Measurements from ENCODE around the gene INPP5B. TPM values are rescaled to one million over a fixed set of nuclear protein-coding genes. Genes with fewer than 3 reads are reported as not detected.

Gene INPP5B
- total RNA-seq, 1 donor from 2014 or later: 9.4 TPM

- Histone ChIP-seq H3K27me3 (ENCODE audit: control insufficient read depth in 3 of 3, insufficient read depth in 3 of 3, low read length in 3 of 3) (no peaks in the 10 kb centered on the region), H3K36me3 (ENCODE audit: control insufficient read depth in 3 of 3, insufficient read depth in 3 of 3, low read length in 3 of 3) (peaks cover 0 to 6% (median 0%) of the 10 kb centered on the region in 3 donors), H3K9ac (ENCODE audit: low read depth in 1 of 3, low read length in 3 of 3) (no peak overlapping the region), H3K4me3 (ENCODE audit: low read length in 3 of 3) (no peak overlapping the region), H3K4me1 (ENCODE audit: control insufficient read depth in 3 of 3, insufficient read depth in 3 of 3, low read length in 3 of 3) (peaks cover 3 to 15% (median 6%) of the 10 kb centered on the region in 3 donors), H3K9me3 (ENCODE audit: control insufficient read depth in 3 of 3, low read length in 3 of 3) (no peaks in the 10 kb centered on the region), H3K27ac (ENCODE audit: low read depth, low read length) (no peak overlapping the region)
Observed at GRCh38 chr1:37849480-37849879, 97.4 kb downstream of the INPP5B start.

- H3K4me1 ChIP-seq (ENCODE audit: control insufficient read depth in 3 of 3, insufficient read depth in 3 of 3, low read length in 3 of 3): peaks cover 3 to 9% (median 6%) of the 10 kb centered on the region in 3 donors
- H3K27ac ChIP-seq (ENCODE audit: low read depth, low read length): no peak overlapping the region
- no peak overlapping the region for H3K9ac ChIP-seq (ENCODE audit: low read depth in 1 of 3, low read length in 3 of 3)
- peaks cover 0 to 2% (median 0%) of the 10 kb centered on the region in 3 donors for H3K36me3 ChIP-seq (ENCODE audit: control insufficient read depth in 3 of 3, insufficient read depth in 3 of 3, low read length in 3 of 3)
- no peak overlapping the region for H3K4me3 ChIP-seq (ENCODE audit: low read length in 3 of 3)
- H3K27me3 ChIP-seq (ENCODE audit: control insufficient read depth in 3 of 3, insufficient read depth in 3 of 3, low read length in 3 of 3): no peaks in the 10 kb centered on the region
- no peaks in the 10 kb centered on the region for H3K9me3 ChIP-seq (ENCODE audit: control insufficient read depth in 3 of 3, low read length in 3 of 3)
Observed at GRCh38 chr1:37846647-37847339, 100.1 kb downstream of the INPP5B start.

- no peak overlapping the region for H3K4me3 ChIP-seq (ENCODE audit: low read length in 3 of 3)
- no peak overlapping the region for H3K9ac ChIP-seq (ENCODE audit: low read depth in 1 of 3, low read length in 3 of 3)
- H3K27ac ChIP-seq (ENCODE audit: low read depth, low read length): no peak overlapping the region
- peaks cover 1 to 3% (median 2%) of the 10 kb centered on the region in 3 donors for H3K4me1 ChIP-seq (ENCODE audit: control insufficient read depth in 3 of 3, insufficient read depth in 3 of 3, low read length in 3 of 3)
- H3K9me3 ChIP-seq (ENCODE audit: control insufficient read depth in 3 of 3, low read length in 3 of 3): no peaks in the 10 kb centered on the region
- H3K36me3 ChIP-seq (ENCODE audit: control insufficient read depth in 3 of 3, insufficient read depth in 3 of 3, low read length in 3 of 3): peaks cover 0 to 3% (median 2%) of the 10 kb centered on the region in 3 donors
- H3K27me3 ChIP-seq (ENCODE audit: control insufficient read depth in 3 of 3, insufficient read depth in 3 of 3, low read length in 3 of 3): no peaks in the 10 kb centered on the region
Observed at GRCh38 chr1:37845786-37846185, 101.1 kb downstream of the INPP5B start.

- H3K27ac ChIP-seq (ENCODE audit: low read depth, low read length): no peak overlapping the region
- no peaks in the 10 kb centered on the region for H3K4me1 ChIP-seq (ENCODE audit: control insufficient read depth in 3 of 3, insufficient read depth in 3 of 3, low read length in 3 of 3)
Observed at GRCh38 chr1:37845049-37845646, 101.7 kb downstream of the INPP5B start.

GRCh38 chr1:37844536-37844935 lies 102.3 kb downstream of the INPP5B start:
- Histone ChIP-seq H3K9me3 (ENCODE audit: control insufficient read depth in 3 of 3, low read length in 3 of 3) (no peaks in the 10 kb centered on the region), H3K9ac (ENCODE audit: low read depth in 1 of 3, low read length in 3 of 3) (no peak overlapping the region), H3K27ac (ENCODE audit: low read depth, low read length) (no peak overlapping the region), H3K4me1 (ENCODE audit: control insufficient read depth in 3 of 3, insufficient read depth in 3 of 3, low read length in 3 of 3) (no peaks in the 10 kb centered on the region), H3K27me3 (ENCODE audit: control insufficient read depth in 3 of 3, insufficient read depth in 3 of 3, low read length in 3 of 3) (no peaks in the 10 kb centered on the region), H3K36me3 (ENCODE audit: control insufficient read depth in 3 of 3, insufficient read depth in 3 of 3, low read length in 3 of 3) (peaks cover 5 to 9% (median 7%) of the 10 kb centered on the region in 3 donors), H3K4me3 (ENCODE audit: low read length in 3 of 3) (no peak overlapping the region)

More at GRCh38 chr1:37845049-37845646, 101.7 kb downstream of the INPP5B start:
- Histone ChIP-seq H3K9ac (ENCODE audit: low read depth in 1 of 3, low read length in 3 of 3) (no peak overlapping the region), H3K4me3 (ENCODE audit: low read length in 3 of 3) (no peak overlapping the region), H3K9me3 (ENCODE audit: control insufficient read depth in 3 of 3, low read length in 3 of 3) (no peaks in the 10 kb centered on the region), H3K27me3 (ENCODE audit: control insufficient read depth in 3 of 3, insufficient read depth in 3 of 3, low read length in 3 of 3) (no peaks in the 10 kb centered on the region), H3K36me3 (ENCODE audit: control insufficient read depth in 3 of 3, insufficient read depth in 3 of 3, low read length in 3 of 3) (peaks cover 0 to 4% (median 2%) of the 10 kb centered on the region in 3 donors)

- H3K27ac ChIP-seq (ENCODE audit: low read depth, low read length): no peak overlapping the region
- H3K9me3 ChIP-seq (ENCODE audit: control insufficient read depth in 3 of 3, low read length in 3 of 3): no peaks in the 10 kb centered on the region
- no peak overlapping the region for H3K9ac ChIP-seq (ENCODE audit: low read depth in 1 of 3, low read length in 3 of 3)
- no peaks in the 10 kb centered on the region for H3K27me3 ChIP-seq (ENCODE audit: control insufficient read depth in 3 of 3, insufficient read depth in 3 of 3, low read length in 3 of 3)
- peaks cover 20 to 26% (median 22%) of the 10 kb centered on the region in 3 donors for H3K36me3 ChIP-seq (ENCODE audit: control insufficient read depth in 3 of 3, insufficient read depth in 3 of 3, low read length in 3 of 3)
- no peak overlapping the region for H3K4me3 ChIP-seq (ENCODE audit: low read length in 3 of 3)
- no peaks in the 10 kb centered on the region for H3K4me1 ChIP-seq (ENCODE audit: control insufficient read depth in 3 of 3, insufficient read depth in 3 of 3, low read length in 3 of 3)
Observed at GRCh38 chr1:37841652-37842051, 105.2 kb downstream of the INPP5B start.

- Histone ChIP-seq H3K36me3 (ENCODE audit: control insufficient read depth in 3 of 3, insufficient read depth in 3 of 3, low read length in 3 of 3) (peaks cover 22 to 33% (median 26%) of the 10 kb centered on the region in 3 donors), H3K27me3 (ENCODE audit: control insufficient read depth in 3 of 3, insufficient read depth in 3 of 3, low read length in 3 of 3) (no peaks in the 10 kb centered on the region), H3K27ac (ENCODE audit: low read depth, low read length) (no peak overlapping the region), H3K4me3 (ENCODE audit: low read length in 3 of 3) (no peak overlapping the region), H3K9me3 (ENCODE audit: control insufficient read depth in 3 of 3, low read length in 3 of 3) (no peaks in the 10 kb centered on the region), H3K4me1 (ENCODE audit: control insufficient read depth in 3 of 3, insufficient read depth in 3 of 3, low read length in 3 of 3) (no peaks in the 10 kb centered on the region), H3K9ac (ENCODE audit: low read depth in 1 of 3, low read length in 3 of 3) (no peak overlapping the region)
Observed at GRCh38 chr1:37840711-37841110, 106.1 kb downstream of the INPP5B start.

GRCh38 chr1:37839676-37840075 lies 107.2 kb downstream of the INPP5B start:
- H3K27ac ChIP-seq (ENCODE audit: low read depth, low read length): no peak overlapping the region
- peak overlapping the region in 1 of 3 donors; percentile 17 for H3K9ac ChIP-seq (ENCODE audit: low read depth in 1 of 3, low read length in 3 of 3)
- H3K4me1 ChIP-seq (ENCODE audit: control insufficient read depth in 3 of 3, insufficient read depth in 3 of 3, low read length in 3 of 3): no peaks in the 10 kb centered on the region
- no peaks in the 10 kb centered on the region for H3K27me3 ChIP-seq (ENCODE audit: control insufficient read depth in 3 of 3, insufficient read depth in 3 of 3, low read length in 3 of 3)
- H3K9me3 ChIP-seq (ENCODE audit: control insufficient read depth in 3 of 3, low read length in 3 of 3): no peaks in the 10 kb centered on the region
- H3K36me3 ChIP-seq (ENCODE audit: control insufficient read depth in 3 of 3, insufficient read depth in 3 of 3, low read length in 3 of 3): peaks cover 30 to 42% (median 30%) of the 10 kb centered on the region in 3 donors
- no peak overlapping the region for H3K4me3 ChIP-seq (ENCODE audit: low read length in 3 of 3)

GRCh38 chr1:37836788-37837187 lies 110.1 kb downstream of the INPP5B start:
- H3K9me3 ChIP-seq (ENCODE audit: control insufficient read depth in 3 of 3, low read length in 3 of 3): no peaks in the 10 kb centered on the region
- no peak overlapping the region for H3K9ac ChIP-seq (ENCODE audit: low read depth in 1 of 3, low read length in 3 of 3)
- H3K4me1 ChIP-seq (ENCODE audit: control insufficient read depth in 3 of 3, insufficient read depth in 3 of 3, low read length in 3 of 3): no peaks in the 10 kb centered on the region
- no peak overlapping the region for H3K4me3 ChIP-seq (ENCODE audit: low read length in 3 of 3)
- H3K27ac ChIP-seq (ENCODE audit: low read depth, low read length): no peak overlapping the region
- H3K27me3 ChIP-seq (ENCODE audit: control insufficient read depth in 3 of 3, insufficient read depth in 3 of 3, low read length in 3 of 3): no peaks in the 10 kb centered on the region
- peaks cover 42 to 62% (median 49%) of the 10 kb centered on the region in 3 donors for H3K36me3 ChIP-seq (ENCODE audit: control insufficient read depth in 3 of 3, insufficient read depth in 3 of 3, low read length in 3 of 3)

- Histone ChIP-seq H3K27ac (ENCODE audit: low read depth, low read length) (no peak overlapping the region), H3K4me3 (ENCODE audit: low read length in 3 of 3) (no peak overlapping the region), H3K9ac (ENCODE audit: low read depth in 1 of 3, low read length in 3 of 3) (no peak overlapping the region), H3K27me3 (ENCODE audit: control insufficient read depth in 3 of 3, insufficient read depth in 3 of 3, low read length in 3 of 3) (no peaks in the 10 kb centered on the region), H3K36me3 (ENCODE audit: control insufficient read depth in 3 of 3, insufficient read depth in 3 of 3, low read length in 3 of 3) (peaks cover 28 to 58% (median 47%) of the 10 kb centered on the region in 3 donors), H3K4me1 (ENCODE audit: control insufficient read depth in 3 of 3, insufficient read depth in 3 of 3, low read length in 3 of 3) (no peaks in the 10 kb centered on the region), H3K9me3 (ENCODE audit: control insufficient read depth in 3 of 3, low read length in 3 of 3) (no peaks in the 10 kb centered on the region)
Observed at GRCh38 chr1:37831809-37832208, 115.0 kb downstream of the INPP5B start.

Measured in skeletal muscle tissue (tissue), 4 donors.